DND-41 (cell line): ENCODE measurements around the gene C10orf105.
A peak's percentile ranks its signal among the peaks of the same experiment; 100 is the strongest.

Source experiments
- ATAC-seq: fragments of 200-7000 bp; cut with Tn5 transposase; 3 replicates; pipeline ENCODE4 v1.9.1; 2021; ENCODE audit warnings: low read depth; ENCODE audit not compliant: insufficient read depth
- DNase-seq: peaks from one replicate; pipeline ENCODE4 v3.0.0-alpha.2; 2020
- H2AFZ ChIP-seq: 2 replicates; pipeline ENCODE4 v1.6.0; 2012; ENCODE audit warnings: low read depth, low read length
- H3K27ac ChIP-seq: 2 replicates; pipeline ENCODE4 v1.5.1; 2012; ENCODE audit warnings: low read length, inconsistent platforms
- H3K27me3 ChIP-seq: fragments of 200-600 bp; sonication (generic); 2 replicates; pipeline ENCODE4 v1.6.0; 2012; ENCODE audit warnings: low read length, mild to moderate bottlenecking, inconsistent platforms; ENCODE audit not compliant: insufficient read depth, poor library complexity
- H3K36me3 ChIP-seq: 2 replicates; pipeline ENCODE4 v1.5.1; 2012; ENCODE audit warnings: low read length, inconsistent platforms; ENCODE audit not compliant: insufficient read depth
- H3K4me1 ChIP-seq: 2 replicates; pipeline ENCODE4 v1.5.1; 2012; ENCODE audit warnings: mild to moderate bottlenecking, low read length; ENCODE audit not compliant: insufficient read depth
- H3K4me2 ChIP-seq: 2 replicates; pipeline ENCODE4 v1.6.0; 2012; ENCODE audit warnings: mild to moderate bottlenecking, moderate library complexity, low read length, inconsistent platforms; ENCODE audit not compliant: insufficient read depth
- H3K4me3 ChIP-seq, 2 experiments: fragments of 200-600 bp in 1 of 2; shearing (Covaris generic) in 1 of 2; 2 replicates each; pipeline ENCODE4 v1.5.1; 2012 to 2016; ENCODE audit warnings: inconsistent platforms in 2 of 2, low read length in 2 of 2, mild to moderate bottlenecking in 2 of 2, low read depth in 1 of 2, moderate library complexity in 1 of 2
- H3K79me2 ChIP-seq: 2 replicates; pipeline ENCODE4 v1.6.0; 2012; ENCODE audit warnings: low read length, inconsistent platforms; ENCODE audit not compliant: insufficient read depth
- H3K9ac ChIP-seq: 2 replicates; pipeline ENCODE4 v1.6.0; 2012; ENCODE audit warnings: low read depth, mild to moderate bottlenecking, inconsistent platforms, low read length, moderate library complexity
- H3K9me3 ChIP-seq: 2 replicates; pipeline ENCODE4 v1.5.1; 2012; ENCODE audit warnings: low read length, moderate library complexity, mild to moderate bottlenecking, inconsistent platforms; ENCODE audit not compliant: insufficient read depth, severe bottlenecking
- H4K20me1 ChIP-seq: 2 replicates; pipeline ENCODE4 v1.6.0; 2012; ENCODE audit warnings: low read length; ENCODE audit not compliant: insufficient read depth
- CTCF ChIP-seq: IDR thresholded peaks from 2 replicates; pipeline ENCODE4 v1.5.1; 2012; ENCODE audit warnings: borderline replicate concordance, low read length, moderate library complexity, mild to moderate bottlenecking; ENCODE audit not compliant: poor library complexity, severe bottlenecking; ENCODE audit errors: extremely low read depth
- EZH2 ChIP-seq: IDR thresholded peaks from 3 replicates; pipeline ENCODE4 v1.6.1; 2012; ENCODE audit warnings: borderline replicate concordance, low read depth, mild to moderate bottlenecking, moderate library complexity, low read length, inconsistent platforms; ENCODE audit not compliant: severe bottlenecking

Gene C10orf105

DNA sequence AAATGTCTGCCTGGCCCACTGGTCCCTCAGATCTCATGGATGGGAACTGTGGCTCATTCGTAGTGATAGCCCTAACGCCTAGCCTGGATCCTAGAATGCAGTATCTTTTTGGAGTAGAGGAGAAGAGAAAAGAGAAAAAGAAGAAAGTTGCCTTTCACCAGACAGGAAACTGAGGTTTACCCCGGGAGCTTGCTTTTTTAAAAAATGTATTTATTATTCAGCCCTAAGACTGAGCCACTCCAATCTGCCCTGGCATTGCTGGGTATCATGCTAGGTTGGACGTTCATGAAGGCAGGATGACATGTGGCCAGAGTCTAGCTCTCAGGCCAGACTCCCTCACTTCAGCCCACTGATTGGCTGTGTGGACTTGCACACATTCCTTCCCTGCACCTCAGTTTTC lies 21.5 kb upstream of the C10orf105 start:
- H3K4me2 ChIP-seq: peak overlapping the region; percentile 35
- TF ChIP-seq EZH2 (no peak), CTCF (no peak)

GRCh38 chr10:71740069-71740653 lies 20.6 kb upstream of the C10orf105 start:
- H2AFZ ChIP-seq: no peak overlapping the region
- no peak overlapping the region for H3K4me2 ChIP-seq
- H3K27me3 ChIP-seq: no peaks in the 10 kb centered on the region
- peaks cover 39% of the 10 kb centered on the region for H3K4me1 ChIP-seq
- no peaks in the 10 kb centered on the region for H3K79me2 ChIP-seq
- no peak overlapping the region for H3K4me3 ChIP-seq
- TF ChIP-seq EZH2: no peak
- TF ChIP-seq CTCF: no peak
- ATAC-seq: no peak
- no peaks in the 10 kb centered on the region for H3K9me3 ChIP-seq
- H4K20me1 ChIP-seq: no peaks in the 10 kb centered on the region
- no peak overlapping the region for H3K9ac ChIP-seq
- no peaks in the 10 kb centered on the region for H3K36me3 ChIP-seq
- DNase-seq: no peak
- H3K27ac ChIP-seq: peak overlapping the region; percentile 73

More for the DNA sequence above, 21.5 kb upstream of the C10orf105 start:
- Histone ChIP-seq H3K9me3 (no peaks in the 10 kb centered on the region), H3K4me3 (no peak overlapping the region), H3K79me2 (no peaks in the 10 kb centered on the region), H3K27ac (peak overlapping the region; percentile 73), H2AFZ (0 out of 2 replicates have a peak overlapping the region, but pooled peaks have one; percentile 34), H4K20me1 (no peaks in the 10 kb centered on the region), H3K36me3 (no peaks in the 10 kb centered on the region), H3K27me3 (no peaks in the 10 kb centered on the region), H3K9ac (peak overlapping the region; percentile 9), H3K4me1 (peaks cover 42% of the 10 kb centered on the region)
- peak; percentile 70 for ATAC-seq
- peak; percentile 33 for DNase-seq

DNA sequence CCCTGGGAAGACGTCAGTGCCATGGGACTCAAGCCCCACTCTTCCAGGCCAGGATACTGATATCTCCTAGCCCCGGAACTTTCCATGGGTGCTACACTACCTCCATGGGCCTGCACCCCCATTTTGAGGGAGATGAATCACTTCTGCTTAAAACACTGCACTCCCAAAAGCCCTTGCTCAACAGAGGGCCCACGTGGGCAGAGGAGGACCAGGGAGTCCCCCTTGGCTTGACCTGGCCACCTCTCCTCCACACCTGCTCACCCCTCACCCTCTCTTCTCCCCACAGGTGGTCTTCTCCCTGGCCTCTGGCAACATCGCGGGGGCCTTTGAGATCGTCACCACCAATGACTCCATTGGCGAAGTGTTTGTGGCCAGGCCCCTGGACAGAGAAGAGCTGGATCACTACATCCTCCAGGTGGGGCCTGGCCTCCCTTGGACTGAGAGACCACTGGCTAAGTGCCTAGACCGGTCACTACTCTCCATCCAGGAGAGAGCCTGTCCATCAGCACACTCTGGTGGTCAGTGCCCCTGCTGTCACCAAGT lies 19.9 kb upstream of the C10orf105 start:
- no peak for ATAC-seq
- no peaks in the 10 kb centered on the region for H3K9me3 ChIP-seq
- TF ChIP-seq EZH2 (no peak), CTCF (no peak)
- H3K9ac ChIP-seq: no peak overlapping the region
- 0 out of 2 replicates have a peak overlapping the region, but pooled peaks have one; percentile 21 for H3K27ac ChIP-seq
- no peak overlapping the region for H3K4me2 ChIP-seq
- no peaks in the 10 kb centered on the region for H4K20me1 ChIP-seq
- no peaks in the 10 kb centered on the region for H3K36me3 ChIP-seq
- no peak for DNase-seq
- H3K4me3 ChIP-seq: no peak overlapping the region
- no peaks in the 10 kb centered on the region for H3K79me2 ChIP-seq
- H3K4me1 ChIP-seq: peaks cover 39% of the 10 kb centered on the region
- no peaks in the 10 kb centered on the region for H3K27me3 ChIP-seq
- no peak overlapping the region for H2AFZ ChIP-seq
